T-helper 2 cell (primary cell): ENCODE data around the gene FIP1L1.

Experiments
- DNase-seq, 5 experiments: peaks; one replicate each; pipeline versions ENCODE4 v3.0.0 to v3.0.0-alpha.2; 2012 to 2022

FIP1L1 gene

DNA sequence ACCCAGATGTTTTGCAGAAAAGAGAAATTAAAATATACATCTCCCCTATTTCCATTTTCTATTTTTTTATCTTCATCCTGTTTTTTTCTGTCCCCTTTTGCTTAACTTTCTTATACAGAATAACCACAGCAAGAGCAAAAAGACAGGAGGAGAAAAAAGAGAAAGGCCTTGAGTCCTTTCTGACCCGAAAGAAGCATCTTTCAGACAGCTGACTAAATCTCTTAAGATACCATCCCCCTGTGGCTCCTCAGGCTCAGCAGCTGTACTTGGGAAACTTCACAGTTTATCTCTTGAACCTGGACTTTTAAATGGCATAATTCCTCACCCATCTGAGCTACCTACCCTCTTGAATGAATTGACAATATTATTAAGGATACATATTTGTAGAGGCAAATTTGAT is 100.2 kb downstream of the FIP1L1 start:
- DNase-seq, result no peak

DNA sequence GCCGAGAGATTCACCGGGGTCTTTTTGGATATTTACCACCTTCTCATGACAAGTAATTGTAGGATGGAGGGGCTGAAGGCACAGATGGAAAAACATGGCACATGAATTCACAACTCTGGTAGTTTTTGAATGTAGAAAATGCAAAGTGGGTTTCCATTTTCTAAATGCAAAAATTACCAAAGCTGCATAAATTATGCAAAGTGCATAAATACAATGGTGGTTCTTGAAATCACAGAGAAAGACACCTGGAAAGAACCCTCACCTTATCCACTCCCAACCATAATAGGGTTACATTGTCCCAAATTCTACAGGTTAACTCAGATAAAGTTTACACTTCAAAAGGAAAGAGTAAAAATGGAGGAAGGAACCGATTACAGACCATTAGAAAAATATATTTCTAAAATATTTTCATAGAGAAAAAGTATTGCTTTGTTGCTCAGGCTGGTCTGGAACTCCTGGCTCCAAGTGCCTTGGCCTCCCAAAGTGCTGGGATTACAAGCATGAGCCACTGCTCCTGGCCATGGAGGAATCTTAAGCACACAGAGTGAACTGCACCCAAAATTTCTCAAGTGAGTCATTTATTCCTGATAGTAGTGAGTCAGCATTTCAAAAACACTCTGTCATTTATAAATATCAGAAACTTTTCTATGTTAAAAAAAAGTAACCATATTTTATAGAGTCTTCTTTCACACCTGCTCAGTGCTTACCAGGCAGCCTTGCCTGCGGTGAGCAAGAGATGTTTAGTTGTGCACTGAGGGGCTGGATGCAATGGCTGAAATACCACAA is 101.4 kb downstream of the FIP1L1 start:
- DNase-seq, result no peak

DNA sequence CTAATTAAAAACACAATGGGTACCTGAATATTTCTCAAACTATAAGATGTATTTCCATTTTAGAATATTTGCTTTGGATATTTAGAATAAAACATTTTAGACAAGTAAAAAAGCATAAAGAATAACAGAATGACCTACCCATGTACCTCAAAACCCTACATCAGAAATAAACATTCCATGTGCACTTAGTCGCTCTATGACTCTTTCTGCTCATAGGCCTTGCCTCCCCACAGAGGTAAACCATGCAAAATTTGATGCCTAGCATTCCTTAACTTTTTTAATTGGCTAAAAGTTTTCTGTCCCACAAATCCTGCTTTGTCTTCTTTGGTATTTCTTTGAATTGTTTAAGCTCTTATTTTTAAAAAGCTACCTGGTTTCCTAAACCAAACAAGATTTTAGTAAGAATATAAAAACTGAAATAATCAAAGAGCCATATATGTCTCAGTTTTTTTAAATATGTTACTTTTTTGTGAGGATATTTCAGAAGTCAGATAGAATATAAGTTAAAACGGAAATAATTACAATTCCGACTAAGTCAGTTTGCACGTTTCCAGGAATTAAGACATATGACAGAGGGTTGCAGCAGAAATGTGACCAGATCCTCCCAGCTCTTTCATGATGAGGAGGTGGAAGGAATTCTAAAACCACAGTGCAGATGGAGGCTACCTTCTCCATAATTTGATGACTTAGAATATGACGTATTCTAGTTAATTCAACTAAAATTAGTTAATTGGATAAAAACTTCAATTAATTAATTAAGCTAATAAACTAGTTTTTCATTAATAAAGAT is 102.5 kb downstream of the FIP1L1 start:
- DNase-seq, result no peak

DNA sequence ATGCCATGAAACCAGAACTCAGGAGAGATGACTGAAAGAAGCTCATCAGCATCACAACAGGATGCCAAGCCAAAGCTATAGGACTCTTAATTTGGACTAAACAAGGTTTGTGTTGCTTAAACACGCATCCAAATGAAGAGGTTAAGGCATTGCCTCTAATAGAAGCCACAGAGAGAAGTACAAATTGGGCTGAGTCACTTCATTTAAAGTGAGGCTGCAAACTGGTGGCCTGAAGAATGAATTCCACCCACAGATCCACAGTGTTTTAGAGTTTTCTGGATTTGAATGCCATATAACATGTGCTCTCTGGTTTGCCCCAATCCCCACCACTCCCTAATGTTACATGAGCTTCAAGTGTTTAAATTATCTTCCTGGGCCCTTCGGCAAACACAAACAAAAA is 103.5 kb downstream of the FIP1L1 start:
- no peak for DNase-seq

DNA sequence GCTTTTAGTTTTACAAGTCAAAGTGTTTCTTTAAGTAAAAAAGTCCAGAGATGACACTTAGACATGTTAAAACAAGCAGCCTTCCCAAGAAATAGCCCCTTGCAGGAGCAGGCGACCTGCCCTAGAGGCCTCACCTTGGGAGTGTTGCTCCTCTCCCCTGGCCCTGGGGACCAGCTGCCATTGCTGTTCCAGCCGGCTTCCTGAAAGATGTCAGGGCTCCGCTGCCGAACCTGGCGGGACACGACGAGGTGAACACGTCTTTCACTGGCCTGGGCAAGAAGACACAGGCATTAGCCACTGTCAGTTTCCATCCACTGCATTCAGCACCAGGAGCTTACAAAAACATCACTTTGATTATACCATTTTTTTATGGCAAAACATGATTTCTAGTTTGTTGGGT is 104.1 kb downstream of the FIP1L1 start:
- DNase-seq, result no peak

DNA sequence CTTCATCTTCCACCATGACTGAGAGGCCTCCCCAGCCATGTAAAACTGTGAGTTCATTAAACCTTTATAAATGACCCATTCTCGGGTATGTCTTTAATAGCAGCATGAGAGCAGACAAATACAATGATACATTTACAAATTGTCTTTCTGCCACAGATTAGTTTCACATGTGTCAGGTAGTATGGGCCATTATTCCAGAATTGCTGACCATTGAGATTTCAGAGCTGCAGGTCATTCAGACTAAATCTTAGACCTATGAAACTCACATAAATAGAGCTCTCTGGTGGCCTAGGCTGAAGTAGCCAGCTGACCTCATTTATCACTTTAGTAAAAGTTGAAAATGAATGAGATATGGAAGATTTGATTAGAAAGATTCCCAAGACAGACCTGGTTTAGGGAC is 105.8 kb downstream of the FIP1L1 start:
- no peak for DNase-seq

DNA sequence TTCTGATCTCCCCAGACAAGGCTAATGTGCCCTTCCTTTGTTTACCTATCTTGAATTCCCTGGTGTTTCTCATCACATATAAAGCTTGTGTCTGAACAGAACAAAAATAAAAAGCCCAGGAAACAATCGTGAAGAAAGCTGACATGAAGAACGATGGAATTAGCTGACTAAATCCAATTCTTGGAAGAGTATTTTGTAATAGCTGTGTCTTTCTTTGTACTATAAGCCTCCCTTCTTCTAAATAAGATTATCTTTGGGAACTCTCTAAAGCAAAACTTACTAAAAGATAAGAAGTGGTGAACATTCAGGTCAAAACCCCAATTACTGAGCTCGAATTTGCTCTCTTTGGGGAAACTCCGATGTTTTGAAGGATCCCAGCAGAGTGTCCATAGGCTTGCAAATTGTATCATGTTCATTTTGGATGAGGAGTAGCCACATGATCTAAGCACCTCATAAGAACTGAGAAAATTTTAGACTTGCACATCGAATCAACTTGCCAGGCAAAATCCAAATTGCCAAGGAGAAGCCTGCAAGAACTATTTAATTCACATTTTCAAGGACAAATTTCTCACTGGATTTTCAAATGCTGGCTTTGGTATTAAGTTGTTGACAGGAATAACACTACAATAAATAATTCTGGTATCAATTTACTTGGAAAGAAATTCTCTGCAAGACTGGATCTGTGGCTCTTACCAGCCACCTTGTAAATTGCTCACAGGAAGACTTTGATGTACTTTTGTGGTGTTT is 107.6 kb downstream of the FIP1L1 start:
- no peak for DNase-seq

DNA sequence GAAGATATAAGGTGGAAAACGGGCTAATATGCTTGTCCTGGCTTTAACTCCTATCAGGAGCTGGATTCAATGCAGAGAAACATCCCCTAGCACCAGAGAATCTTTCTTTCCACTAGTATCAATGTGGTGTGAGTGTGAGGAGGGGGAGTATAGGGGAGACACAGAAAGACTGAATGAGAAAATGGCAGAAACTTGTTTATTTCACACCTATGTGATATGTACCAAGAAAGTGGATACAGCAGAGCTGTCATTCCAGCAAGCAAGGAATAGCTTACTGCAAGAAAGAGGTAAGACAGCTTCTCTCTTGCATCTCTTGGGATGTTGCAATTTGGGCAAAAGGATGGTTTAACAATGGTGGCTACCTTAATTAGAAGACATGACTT is 108.2 kb downstream of the FIP1L1 start:
- DNase-seq, result no peak

DNA sequence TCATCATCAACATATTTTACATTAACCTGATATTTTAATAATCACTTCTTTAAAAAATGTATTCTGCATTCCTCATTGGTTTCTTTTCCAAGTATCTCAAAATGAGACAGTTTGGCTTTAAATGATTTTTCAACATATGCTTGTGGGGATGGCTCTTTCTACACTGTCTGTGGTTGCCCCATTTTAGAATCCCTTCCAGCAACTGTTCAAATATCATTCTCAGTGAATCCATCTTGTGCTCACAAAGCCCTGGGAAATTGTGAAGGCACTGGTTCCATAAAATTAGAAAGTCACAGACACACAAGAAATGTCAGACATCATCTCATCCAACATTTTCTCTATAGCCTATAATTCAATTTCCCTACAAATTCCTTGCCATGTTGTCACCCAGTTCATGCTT is 110.3 kb downstream of the FIP1L1 start:
- DNase-seq, result no peak

DNA sequence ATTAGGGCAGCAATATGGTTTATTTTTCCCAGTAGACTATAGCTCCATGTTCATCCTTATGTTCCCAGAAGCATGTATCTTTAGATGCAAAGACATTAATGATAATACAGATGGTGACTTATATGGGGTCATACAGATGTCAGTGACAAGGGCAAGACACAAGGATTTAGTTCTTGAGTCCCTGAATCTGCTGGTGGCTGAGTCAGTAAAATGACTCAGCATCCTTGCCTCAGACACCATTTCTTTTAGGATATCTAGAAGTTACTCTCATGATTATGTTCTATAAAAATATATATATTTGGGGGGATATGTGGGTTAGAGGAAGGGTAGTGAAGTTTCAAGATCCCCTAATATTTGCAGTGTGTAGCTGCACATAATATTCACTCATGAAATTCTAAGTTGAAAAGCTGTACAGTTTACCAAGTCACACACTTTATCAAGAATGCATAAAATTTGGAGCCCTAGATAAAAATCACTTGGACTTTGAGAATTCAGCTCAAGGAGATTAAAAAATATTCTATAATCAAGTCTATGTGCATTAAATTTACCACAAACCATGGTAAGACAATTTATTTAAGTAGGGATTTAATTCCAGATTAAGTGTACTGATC is 111.9 kb downstream of the FIP1L1 start:
- no peak for DNase-seq

DNA sequence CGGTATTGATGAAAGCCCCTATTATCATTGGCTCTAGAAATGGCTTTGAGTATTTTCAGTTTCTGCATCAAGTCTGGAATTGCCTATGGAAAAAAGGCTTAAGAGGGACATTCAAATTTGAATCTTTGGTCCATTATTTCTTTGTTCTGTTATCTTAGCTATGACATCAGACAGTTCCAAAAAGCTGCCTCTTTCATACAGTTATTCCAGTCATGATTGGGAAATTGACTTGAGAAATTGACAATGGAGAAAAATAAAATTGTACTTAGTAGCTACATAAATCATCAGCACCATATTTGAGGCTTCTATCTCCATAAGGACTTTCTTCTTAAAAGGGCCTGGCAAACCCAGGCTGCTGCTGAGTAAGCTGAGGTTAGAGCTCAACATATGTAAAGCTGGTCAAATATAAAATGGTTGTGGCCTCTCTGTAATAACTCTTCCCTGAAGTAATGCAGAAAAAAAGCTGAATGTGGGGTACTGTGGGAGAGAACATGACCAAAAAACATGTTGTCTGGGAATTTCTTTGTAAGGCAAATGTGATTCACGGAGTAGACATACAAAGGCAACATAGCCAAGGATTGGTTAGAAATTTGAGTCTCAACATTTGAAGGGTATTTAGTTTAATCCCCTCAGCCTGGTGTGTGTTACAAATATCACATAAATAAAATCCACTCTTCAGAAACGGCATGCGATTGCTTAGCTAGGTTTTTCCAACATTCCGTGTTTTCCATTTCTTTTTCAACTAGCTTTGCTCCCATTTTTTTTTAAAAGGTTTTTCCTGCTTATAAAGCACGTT is 112.9 kb downstream of the FIP1L1 start:
- DNase-seq, result no peak

DNA sequence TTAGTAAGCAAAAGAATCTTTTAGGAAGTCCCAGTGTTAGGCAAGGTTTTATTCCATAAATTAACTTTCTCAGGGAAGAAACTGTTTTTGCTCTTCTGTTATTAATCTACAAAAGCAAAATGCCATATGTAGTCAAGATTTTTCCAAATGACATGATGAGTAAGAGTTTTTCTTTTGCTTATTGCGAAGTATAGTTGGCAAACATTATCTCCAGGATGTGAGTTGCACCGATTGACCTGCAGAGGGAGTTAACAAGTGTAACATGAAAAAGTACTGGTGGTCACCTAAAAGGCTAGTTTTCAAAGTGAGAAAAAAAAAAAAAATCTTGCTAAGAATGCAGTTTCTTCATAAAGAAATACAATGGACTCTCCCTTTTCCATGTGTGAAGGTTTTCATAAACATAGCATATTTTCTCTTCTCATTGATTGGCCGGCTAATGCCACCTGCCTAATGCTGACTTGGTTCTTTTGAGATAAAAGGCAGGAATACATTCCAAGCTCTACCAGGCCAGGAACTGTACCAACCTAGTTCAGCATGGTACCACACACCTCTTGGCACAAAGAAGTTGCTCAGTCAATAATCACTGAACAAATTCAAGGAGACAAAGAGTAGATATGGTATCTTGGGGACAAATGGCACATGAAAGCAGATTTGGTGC is 113.7 kb downstream of the FIP1L1 start:
- DNase-seq, result peak in 1 of 5 experiments; percentile 3

DNA sequence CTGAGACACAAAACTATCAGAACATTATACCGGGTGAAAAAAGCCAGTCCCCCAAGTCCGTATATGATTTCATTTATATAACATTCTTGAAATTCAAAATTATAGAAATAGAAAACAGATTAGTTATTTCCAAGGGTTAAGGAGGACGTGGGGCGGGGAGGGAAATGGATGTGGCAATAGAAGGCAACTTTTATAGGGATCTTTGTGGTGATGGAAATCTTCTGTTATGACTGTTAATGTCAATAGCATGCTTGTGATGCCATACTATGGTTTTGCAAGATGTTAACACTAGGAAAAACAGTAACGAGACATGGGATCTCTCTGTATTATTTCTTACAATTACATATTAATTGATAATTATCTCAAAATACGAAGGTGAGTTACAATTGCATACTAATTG is 117.4 kb downstream of the FIP1L1 start:
- DNase-seq, result no peak

DNA sequence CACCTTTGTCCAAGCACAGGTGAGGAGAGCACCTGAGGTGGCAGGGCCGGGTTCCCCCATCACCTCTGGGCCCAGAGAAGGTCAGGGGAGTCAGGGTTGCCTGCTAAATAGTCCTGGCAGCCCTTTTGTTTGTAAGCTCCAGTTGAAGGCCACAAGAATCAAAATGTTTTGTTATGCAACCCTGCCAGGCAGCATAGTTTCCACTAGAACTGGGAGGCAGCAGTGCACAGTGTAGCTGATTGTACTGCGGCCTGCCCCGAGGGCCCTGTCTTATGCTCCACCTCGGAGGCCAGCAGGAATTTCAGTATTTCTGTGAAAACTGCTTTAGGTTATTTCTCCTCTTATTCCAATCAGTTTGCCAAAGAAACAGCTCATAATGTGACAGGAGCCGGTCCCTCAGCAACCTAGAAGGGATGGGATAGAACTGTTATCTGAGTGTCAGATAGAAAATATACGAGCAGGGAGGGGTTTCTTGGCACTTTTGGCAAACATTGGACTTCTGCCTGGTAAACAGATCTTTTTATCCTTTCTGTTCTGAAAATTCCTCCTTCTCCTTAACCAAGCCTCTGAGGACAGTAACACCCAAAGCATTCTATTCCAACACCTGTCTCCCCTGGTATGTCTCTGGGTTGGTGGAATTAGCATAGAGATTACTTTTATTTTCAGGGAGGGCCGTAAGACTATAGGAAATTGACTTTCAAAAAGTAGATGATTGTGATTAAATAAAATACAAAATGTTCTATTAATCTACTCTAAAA is 120.2 kb downstream of the FIP1L1 start:
- DNase-seq, result no peak

DNA sequence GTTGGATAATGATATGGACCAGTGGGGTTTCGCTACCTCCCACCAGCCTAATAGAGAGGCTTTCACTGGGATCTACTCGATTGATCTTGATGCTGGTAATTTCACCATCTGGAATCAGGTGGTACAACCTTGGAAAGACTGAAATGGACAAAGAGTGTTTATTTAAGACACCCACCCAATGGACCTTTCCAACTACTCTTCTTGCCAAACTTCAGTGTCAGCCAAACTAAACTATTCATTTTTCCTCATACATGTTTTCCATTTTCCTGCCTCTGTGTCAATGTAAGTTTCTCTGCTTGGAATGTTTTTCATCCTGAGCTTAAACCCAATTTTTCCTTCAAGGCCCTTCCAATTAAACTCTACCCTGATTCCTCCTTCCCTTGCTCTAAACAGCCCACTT is 121.3 kb downstream of the FIP1L1 start:
- no peak for DNase-seq

DNA sequence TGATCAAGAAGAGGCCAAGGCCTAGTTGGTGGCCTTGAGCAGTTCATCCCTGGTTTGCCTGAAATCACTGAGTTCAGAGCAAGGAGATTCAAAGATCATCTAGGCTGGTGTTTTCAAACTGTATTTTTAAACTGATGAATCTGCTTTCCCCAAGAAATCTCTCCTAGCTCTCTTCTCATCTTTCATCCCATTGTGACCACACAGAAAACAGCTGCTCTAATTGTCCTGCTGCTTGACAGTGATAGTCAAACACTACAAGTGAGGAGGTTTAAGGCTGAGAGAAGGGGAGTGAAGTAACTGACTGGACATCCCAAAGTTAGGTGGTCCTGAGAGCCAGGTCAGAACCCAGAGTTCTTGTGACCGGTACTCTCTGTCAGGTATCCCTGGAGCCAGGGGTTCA is 122.3 kb downstream of the FIP1L1 start:
- DNase-seq, result no peak

DNA sequence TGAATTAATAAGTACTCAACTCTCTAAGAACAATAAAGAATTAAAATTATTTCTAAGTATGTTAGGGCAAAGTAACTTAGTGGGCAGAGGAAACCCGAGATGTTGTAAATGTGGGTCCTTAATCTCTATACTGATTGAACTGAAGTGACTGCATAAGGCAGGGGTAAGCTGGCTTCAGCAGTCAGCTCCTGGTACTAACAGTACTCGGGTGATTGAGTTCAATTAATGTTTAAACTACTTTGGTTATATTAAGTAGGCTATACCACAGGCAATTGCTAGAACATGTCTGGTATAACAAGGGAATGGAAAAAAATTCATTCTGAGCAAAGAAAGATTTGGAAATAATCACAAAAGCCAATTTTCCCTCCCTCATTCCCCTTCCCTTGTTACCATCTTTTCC is 123.1 kb downstream of the FIP1L1 start:
- DNase-seq, result no peak

DNA sequence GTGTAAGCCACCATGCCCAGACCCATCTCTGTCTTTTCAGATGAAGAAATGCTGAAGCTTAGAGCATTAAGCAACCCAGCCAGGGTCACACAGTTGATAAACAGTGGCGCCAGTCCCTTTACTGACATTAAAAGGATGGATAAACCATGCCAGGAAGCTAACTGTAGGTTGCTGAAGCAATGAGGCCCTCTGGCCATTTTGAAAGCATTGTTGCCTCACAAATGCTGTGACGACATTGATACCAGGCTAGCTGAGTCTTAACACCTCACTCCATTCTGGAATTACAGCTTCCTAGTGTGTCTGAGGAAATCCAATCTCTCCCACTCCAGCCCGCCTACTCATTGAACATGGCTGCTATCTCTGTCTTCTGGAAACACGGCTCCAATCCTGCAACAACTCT is 124.1 kb downstream of the FIP1L1 start:
- DNase-seq, result no peak

DNA sequence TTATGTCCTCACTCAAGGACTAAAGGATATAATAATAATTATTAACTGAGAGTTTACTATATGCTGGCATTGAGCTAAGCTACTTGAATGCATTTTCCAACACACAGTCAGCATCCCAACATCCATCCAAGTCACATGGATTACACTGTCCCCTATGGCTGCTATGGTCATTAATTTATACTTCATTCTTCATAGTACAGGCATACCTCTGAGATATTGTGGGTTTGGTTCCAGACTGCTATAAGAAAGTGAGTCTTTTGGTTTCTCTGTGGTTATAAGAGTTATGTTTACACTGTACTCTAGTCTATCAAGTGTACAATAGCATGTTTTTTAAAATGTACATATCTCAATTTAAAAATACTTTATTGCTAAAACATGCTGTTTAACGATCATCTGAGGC is 124.7 kb downstream of the FIP1L1 start:
- DNase-seq, result no peak

DNA sequence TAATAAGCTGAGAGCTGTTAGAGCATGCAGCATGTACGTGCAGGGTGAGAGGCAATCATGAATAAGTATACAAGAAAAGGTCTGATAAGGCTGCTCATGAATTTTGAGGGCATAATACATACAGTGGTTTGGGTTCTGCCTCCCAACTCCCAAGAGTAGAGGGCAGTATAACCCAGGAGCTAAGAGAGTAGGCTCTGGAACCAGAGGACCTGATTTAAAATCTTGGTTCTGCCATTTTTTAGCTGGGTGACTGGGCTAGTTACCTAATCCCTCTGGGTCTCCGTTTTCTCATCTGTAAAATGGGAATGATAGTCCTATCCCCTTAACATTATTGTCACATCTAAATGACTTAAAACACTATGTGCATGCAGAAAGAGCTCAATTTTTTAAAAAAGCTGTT is 128.5 kb downstream of the FIP1L1 start:
- no peak for DNase-seq

DNA sequence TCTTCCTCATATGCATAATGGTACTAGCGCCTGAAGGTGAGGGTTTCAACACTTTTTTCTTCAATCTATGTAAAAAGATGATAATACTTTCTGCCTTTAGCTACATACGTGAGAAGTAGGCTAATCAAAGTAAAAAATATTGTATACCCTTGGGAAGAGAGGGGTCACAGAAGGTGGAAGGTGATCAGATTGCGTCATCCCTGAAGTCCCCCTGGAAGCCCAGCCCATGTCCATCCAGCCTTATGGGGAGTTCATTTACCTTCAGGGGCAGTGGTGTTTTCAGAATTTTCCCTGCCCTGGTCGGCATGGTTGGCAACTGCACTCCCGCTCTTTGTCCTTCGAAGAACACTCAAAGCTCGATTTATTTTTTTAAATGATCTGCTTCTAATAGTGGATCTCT is 129.6 kb downstream of the FIP1L1 start:
- DNase-seq, result no peak
